ENCODE results near the gene DNAJC5G.

DNAJC5G gene, protein sequence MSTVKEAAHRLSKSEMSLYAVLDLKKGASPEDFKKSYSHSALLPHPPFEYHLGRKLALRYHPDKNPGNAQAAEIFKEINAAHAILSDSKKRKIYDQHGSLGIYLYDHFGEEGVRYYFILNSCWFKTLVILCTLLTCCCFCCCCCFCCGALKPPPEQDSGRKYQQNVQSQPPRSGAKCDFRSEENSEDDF

DNA sequence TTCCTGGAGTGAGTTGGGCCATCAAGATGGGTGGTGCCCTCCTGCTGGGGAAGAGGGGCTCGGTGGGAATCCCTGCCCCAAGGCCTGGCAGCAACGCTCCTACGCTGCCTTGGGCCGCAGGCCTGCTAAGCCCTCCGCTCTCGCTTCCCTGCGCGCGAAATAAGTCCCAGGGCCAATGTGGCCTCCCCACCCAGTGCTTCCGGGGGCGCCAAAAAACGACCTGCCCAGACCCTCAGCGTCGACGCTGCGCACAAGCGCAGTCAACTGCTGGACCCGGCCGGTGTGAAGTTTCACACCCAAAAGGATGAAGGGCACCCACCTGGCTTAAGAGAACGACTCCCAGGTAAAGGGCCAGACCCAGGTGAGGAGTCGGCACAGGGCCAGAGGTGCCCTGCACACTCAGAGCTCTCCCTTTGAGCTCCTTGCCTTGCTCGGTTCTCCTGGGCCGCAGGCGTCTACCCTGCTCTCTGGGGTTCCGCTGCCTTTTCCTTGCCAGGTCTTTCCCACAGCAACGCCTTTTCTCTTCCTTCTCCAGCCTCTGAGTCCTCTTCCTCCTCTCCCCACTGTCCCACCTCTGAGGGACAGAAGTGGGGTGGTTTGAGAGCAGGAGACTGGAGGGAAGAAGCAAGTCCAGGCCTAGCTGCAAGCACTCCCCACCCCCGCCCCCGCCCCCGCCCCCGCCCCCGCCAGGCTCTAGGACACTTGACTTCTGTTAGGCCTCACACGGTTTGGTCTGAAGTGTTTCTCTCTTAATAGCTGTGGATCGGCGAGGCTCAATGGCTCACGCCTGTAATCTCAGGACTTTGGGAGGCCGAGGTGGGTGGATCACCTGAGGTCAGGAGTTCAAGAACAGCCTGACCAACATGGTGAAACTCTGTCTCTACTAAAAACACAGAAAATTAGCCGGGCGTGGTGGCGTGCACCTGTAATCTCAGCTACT lies at the start of gene DNAJC5G:
Gene DNAJC5G (plus strand): TSS at position 223 of the 940 bp plus-strand sequence. CDS start 1,296 bp downstream, outside the sequence.
- no peak for DNase-seq (ENCODE audit: low spot score)

DNA sequence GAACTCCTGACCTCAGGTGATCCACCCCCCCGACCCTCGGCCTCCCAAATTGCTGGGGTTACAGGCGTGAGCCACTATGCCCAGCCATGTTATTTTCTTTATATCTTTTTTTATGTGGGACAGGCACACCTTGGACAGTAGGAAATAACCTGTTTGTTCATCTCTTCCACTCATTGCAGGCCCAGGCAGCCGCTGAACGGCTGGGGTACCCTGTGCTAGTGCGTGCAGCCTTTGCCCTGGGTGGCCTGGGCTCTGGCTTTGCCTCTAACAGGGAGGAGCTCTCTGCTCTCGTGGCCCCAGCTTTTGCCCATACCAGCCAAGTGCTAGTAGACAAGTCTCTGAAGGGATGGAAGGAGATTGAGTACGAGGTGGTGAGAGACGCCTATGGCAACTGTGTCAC lies 49.7 kb upstream of the DNAJC5G start:
- DNase-seq (ENCODE audit: low spot score) = no peak

GRCh38 chr2:27227501-27227900 lies 47.7 kb upstream of the DNAJC5G start:
- DNase-seq (ENCODE audit: low spot score) = no peak

DNA sequence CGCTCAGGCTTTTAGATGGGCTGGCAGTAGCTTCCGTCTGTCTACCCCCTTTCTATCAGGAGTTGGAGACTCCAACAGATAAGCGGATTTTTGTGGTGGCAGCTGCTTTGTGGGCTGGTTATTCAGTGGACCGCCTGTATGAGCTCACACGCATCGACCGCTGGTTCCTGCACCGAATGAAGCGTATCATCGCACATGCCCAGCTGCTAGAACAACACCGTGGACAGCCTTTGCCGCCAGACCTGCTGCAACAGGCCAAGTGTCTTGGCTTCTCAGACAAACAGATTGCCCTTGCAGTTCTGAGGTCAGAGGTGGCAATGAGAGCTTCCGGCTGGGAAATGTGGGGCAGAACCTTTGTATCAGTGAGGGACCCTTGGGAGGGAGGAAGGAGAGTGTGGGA lies 43.3 kb upstream of the DNAJC5G start:
- no peak for DNase-seq (ENCODE audit: low spot score)

GRCh38 chr2:27233341-27233740 lies 41.9 kb upstream of the DNAJC5G start:
- DNase-seq (ENCODE audit: low spot score) = no peak

- DNase-seq (ENCODE audit: low spot score) = no peak
These were observed 39.1 kb upstream of the DNAJC5G start for GRCh38 chr2:27236136-27236535.

- no peak for DNase-seq (ENCODE audit: low spot score)
These were observed 38.6 kb upstream of the DNAJC5G start for GRCh38 chr2:27236626-27237025.

DNA sequence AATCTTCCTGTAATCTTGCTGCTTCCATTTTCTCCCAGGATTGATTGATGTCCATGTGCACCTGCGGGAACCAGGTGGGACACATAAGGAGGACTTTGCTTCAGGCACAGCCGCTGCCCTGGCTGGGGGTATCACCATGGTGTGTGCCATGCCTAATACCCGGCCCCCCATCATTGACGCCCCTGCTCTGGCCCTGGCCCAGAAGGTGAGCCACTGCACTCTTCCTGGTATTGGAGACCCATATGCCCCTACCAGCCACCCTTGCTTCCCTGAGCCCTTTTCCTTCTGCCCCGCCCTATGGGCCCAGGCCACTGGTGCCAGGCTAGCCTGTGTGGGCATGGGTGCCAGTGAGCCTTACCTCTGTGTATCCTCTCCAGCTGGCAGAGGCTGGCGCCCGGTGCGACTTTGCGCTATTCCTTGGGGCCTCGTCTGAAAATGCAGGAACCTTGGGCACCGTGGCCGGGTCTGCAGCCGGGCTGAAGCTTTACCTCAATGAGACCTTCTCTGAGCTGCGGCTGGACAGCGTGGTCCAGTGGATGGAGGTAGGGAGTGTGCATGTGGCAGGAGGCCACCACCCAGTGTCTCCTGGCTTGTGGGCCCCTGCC lies 37.8 kb upstream of the DNAJC5G start:
- no peak for DNase-seq (ENCODE audit: low spot score)

- DNase-seq (ENCODE audit: low spot score) = no peak
These were observed 36.3 kb upstream of the DNAJC5G start for GRCh38 chr2:27238976-27239375.

DNA sequence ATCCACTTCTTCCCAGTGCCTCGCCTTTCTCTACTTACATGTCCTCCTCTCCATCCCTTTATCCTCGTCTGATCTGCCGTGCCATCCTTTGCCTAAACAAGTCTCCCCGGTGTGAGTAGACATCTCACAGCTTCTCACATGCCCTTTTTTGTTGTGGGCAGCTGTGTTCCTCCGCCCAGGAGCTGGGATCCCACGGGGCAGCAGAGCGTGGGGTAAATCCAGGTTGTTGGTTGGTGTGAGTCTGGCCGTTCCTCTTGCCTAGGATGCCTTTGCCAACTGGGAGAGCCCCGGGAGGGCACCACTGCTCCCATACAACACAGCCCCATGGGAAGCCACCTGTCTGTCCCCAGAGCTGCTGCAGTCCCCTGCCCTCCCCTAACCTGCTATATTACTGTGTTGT lies 34.8 kb upstream of the DNAJC5G start:
- no peak for DNase-seq (ENCODE audit: low spot score)

DNA sequence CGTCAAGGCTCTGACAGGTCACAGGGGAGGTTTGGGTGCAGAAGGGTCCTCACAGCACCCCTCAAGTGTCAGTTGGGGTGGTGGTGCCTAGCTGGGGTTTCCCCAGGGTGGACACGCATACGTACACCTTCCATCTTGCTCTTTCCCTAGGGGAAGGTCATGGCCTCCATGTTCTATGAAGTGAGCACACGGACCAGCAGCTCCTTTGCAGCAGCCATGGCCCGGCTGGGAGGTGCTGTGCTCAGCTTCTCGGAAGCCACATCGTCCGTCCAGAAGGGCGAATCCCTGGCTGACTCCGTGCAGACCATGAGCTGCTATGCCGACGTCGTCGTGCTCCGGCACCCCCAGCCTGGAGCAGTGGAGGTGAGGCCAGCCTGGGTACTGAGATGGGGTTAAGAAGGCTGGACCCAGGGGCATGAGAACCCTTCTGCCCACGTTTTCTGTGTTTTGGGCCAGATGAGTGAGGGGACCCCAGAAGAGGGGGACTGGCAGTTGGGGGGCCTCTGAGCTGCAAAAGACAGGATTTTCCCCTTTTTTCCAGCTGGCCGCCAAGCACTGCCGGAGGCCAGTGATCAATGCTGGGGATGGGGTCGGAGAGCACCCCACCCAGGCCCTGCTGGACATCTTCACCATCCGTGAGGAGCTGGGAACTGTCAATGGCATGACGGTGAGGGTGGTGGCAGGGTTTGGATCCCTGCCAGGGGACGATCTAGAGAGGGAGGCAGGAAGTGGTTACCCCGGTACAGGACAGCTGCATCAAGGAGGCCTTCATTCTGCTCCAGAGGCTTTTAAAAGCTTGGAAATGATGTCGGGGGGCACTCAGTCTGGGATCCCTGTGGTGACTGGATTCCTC lies 33.2 kb upstream of the DNAJC5G start:
- no peak for DNase-seq (ENCODE audit: low spot score)

DNA sequence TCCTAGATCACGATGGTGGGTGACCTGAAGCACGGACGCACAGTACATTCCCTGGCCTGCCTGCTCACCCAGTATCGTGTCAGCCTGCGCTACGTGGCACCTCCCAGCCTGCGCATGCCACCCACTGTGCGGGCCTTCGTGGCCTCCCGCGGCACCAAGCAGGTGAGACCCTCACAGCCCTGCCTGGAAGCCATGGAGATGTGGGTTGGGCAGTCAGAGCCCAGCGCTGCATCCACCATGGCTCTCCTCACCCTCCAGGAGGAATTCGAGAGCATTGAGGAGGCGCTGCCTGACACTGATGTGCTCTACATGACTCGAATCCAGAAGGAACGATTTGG lies 32.6 kb upstream of the DNAJC5G start:
- DNase-seq (ENCODE audit: low spot score) = no peak

DNA sequence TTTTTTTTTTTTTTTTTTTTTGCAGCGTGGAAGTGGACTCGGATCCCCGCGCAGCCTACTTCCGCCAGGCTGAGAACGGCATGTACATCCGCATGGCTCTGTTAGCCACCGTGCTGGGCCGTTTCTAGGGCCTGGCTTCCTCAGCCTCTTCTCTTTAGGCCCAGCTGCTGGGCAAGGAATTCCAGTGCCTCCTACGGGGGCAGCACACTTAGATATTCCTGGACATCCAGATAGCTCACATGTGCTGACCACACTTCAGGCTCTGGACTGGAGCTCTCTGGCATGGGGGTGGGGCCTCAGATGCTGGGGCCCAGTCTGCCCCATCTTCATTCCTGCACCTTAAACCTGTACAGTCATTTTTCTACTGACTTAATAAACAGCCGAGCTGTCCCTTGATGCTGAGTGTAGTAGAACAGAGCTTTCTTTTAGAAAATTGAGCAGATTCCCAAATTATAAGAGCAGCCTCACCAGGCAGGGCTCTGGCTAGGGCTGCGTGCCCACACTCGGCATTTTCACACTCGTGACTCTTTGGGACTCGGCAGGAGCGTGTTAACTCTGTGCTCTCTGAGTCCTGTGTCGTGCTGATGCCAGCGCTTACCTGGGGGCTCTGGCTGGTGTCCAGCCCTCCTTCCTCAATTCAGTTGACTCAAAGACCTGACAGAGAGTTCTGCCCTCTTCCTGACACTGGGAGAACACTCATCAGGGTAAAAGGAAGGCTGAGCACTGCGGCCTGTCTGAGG lies 31.7 kb upstream of the DNAJC5G start:
- no peak for DNase-seq (ENCODE audit: low spot score)

GRCh38 chr2:27245116-27245515 lies 30.1 kb upstream of the DNAJC5G start:
- no peak for DNase-seq (ENCODE audit: low spot score)

DNA sequence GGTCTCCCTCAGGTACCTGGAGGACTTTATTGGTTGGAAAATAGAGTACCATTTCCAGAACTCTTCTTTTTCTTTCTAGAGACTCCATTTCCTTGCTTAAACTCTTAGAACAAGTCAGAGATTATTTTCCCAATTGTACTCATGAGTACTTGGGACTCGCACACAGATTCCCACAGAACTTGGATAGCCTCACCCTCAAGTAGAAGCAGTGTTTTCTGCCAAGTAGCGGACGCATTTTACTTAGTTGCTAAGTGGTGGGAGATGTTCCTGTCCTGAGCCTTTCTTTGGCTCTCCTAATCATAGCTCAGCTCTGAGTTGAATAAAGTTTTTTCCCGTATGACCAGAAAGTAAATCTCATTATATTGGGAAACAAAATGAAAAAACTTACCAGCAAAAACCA lies 29.6 kb upstream of the DNAJC5G start:
- no peak for DNase-seq (ENCODE audit: low spot score)

- no peak for DNase-seq (ENCODE audit: low spot score)
These were observed 27.3 kb upstream of the DNAJC5G start for GRCh38 chr2:27247893-27248292.

GRCh38 chr2:27249159-27249890 lies 25.9 kb upstream of the DNAJC5G start:
- no peak for DNase-seq (ENCODE audit: low spot score)

DNA sequence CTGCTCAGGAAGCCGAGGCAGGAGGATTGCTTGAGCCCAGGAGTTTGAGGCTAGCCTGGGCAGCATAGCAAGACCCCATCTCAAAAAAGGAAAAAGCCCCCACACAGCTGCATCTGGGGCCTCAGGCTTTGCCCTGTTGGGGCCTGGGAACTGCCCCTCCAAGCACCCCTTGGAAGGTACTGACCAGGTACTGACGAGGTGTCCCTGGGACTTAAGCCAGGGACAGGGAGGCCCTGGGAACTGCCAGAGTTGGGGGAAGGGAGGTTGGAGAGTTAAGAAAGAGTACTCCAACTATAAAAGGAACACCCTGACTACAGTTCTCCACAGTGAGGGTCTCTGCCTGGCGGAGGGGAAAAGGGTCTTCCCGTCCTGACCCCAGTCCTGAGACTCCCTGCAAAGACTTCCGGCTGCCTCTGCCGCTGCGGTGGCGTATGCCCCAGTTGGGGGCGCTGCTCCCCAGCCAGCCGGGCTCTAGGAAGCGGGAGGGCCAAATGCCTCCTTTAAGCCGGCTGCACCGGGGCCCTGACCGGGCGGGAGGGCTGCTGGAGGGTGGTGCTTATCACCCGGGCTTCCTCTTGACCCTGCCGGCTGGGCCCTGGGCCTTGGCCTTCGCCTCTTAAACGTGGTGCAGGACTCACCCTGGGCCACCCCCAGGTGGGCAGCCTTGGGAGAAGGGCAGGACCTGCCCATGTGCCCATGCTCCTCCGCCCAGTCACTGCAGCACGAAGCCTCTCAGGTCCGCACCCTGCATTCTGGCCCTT lies 25.2 kb upstream of the DNAJC5G start:
- DNase-seq (ENCODE audit: low spot score) = peak; percentile 27

DNA sequence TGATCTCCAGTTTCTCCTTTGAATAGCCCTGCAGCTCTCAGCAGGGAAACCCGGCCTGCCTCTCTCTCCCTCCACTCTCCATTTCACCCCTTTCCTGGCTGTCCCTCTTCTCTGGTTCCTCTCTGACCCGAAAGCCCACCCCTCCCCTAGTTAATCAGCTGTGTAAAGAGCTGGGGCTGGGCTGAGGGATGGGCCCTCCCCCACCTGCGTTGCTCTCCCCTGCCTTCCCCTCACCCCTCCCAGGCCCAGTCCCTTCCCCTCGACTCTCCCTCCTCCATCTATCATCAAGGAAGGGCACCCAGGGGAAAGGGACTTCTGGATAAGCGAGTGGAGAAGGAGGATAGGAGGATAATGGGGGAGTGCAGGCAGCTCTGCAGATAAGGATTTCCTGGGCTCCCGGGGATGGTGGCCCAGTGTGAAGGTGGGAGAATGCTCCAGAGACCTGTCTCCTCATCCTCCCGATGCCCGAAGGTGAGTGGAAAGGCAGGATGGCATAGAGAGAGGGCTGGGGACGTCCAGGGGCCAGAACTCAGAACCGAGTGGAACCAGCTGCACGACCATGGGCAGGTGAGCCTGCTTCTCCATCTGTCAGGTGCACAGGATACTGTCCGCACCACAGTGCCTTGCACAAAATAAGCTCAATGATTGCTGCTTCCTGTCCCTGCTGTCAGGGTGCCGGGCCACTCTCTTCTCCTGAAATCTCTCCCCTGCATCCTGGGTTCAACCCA lies 24.4 kb upstream of the DNAJC5G start:
- DNase-seq (ENCODE audit: low spot score) = no peak

All from CD4-positive, alpha-beta T cell treated with Interleukin-2 at 100 ng/mL for 4 hours (primary cell).